ENCODE data around the gene ETV6. TPM values are rescaled to one million over a fixed set of nuclear protein-coding genes. Genes with fewer than 3 reads are reported as not detected.

ETV6 gene
- 26.2 to 31.4 TPM (median 27.5 TPM) in 3 replicates for total RNA-seq

- peak within 1 kb of the TSS; percentile 91 for H3K4me3 Mint-ChIP-seq
- H3K9me3 Mint-ChIP-seq, result peaks cover 9% of the 10 kb centered on the region
- H3K36me3 Mint-ChIP-seq, result no peaks in the 10 kb centered on the region
- peak; percentile 46 to 78 for DNase-seq (ENCODE audit: low spot score in 2 of 2, unreplicated experiment in 2 of 2)
- H3K27me3 Mint-ChIP-seq (ENCODE audit: low read depth), result no peaks in the 10 kb centered on the region
- no peak for TF ChIP-seq CTCF (IDR thresholded peaks at IDR 0.05; ENCODE audit: unreplicated experiment)
- peaks cover 33% of the 10 kb centered on the region for H3K4me1 Mint-ChIP-seq
- peak within 1 kb of the TSS; percentile 100 for H3K27ac Mint-ChIP-seq
Observed at GRCh38 chr12:11649413-11650285, at the start of gene ETV6. Gene ETV6 (plus strand): TSS chr12:11649674. CDS start chr12:11650128, 454 bp downstream.

GRCh38 chr12:11600199-11600598 is 49.3 kb upstream of the ETV6 start:
- H3K36me3 Mint-ChIP-seq, result no peaks in the 10 kb centered on the region

GRCh38 chr12:11601647-11602046 is 47.8 kb upstream of the ETV6 start:
- Mint-ChIP-seq H3K4me3 (no peak overlapping the region), H3K36me3 (no peaks in the 10 kb centered on the region), H3K9me3 (no peaks in the 10 kb centered on the region), H3K27ac (no peak overlapping the region), H3K4me1 (peaks cover 15% of the 10 kb centered on the region), H3K27me3 (ENCODE audit: low read depth) (no peaks in the 10 kb centered on the region)
- no peak for DNase-seq (ENCODE audit: low spot score in 2 of 2, unreplicated experiment in 2 of 2)
- no peak for TF ChIP-seq CTCF (IDR thresholded peaks at IDR 0.05; ENCODE audit: unreplicated experiment)

More at GRCh38 chr12:11600199-11600598, 49.3 kb upstream of the ETV6 start:
- Mint-ChIP-seq H3K4me3 (no peak overlapping the region), H3K4me1 (peaks cover 15% of the 10 kb centered on the region), H3K9me3 (no peaks in the 10 kb centered on the region), H3K27ac (no peak overlapping the region), H3K27me3 (ENCODE audit: low read depth) (no peaks in the 10 kb centered on the region)
- TF ChIP-seq CTCF (IDR thresholded peaks at IDR 0.05; ENCODE audit: unreplicated experiment), result no peak
- no peak for DNase-seq (ENCODE audit: low spot score in 2 of 2, unreplicated experiment in 2 of 2)

- Mint-ChIP-seq H3K9me3 (no peaks in the 10 kb centered on the region), H3K27ac (peak overlapping the region; percentile 40), H3K4me3 (no peak overlapping the region), H3K4me1 (peaks cover 9% of the 10 kb centered on the region), H3K36me3 (no peaks in the 10 kb centered on the region), H3K27me3 (ENCODE audit: low read depth) (no peaks in the 10 kb centered on the region)
- DNase-seq (ENCODE audit: low spot score in 2 of 2, unreplicated experiment in 2 of 2), result no peak
- no peak for TF ChIP-seq CTCF (IDR thresholded peaks at IDR 0.05; ENCODE audit: unreplicated experiment)
Observed at GRCh38 chr12:11607313-11608081, 42.0 kb upstream of the ETV6 start.

GRCh38 chr12:11609045-11609444 is 40.4 kb upstream of the ETV6 start:
- Mint-ChIP-seq H3K4me1 (peaks cover 9% of the 10 kb centered on the region), H3K27me3 (ENCODE audit: low read depth) (no peaks in the 10 kb centered on the region), H3K4me3 (no peak overlapping the region), H3K36me3 (no peaks in the 10 kb centered on the region), H3K27ac (no peak overlapping the region), H3K9me3 (no peaks in the 10 kb centered on the region)
- no peak for TF ChIP-seq CTCF (IDR thresholded peaks at IDR 0.05; ENCODE audit: unreplicated experiment)
- no peak for DNase-seq (ENCODE audit: low spot score in 2 of 2, unreplicated experiment in 2 of 2)
